Body of pancreas (tissue), 4 donors: ENCODE data around the gene BCL2L12.

Experiments used
- POLR2A ChIP-seq, 3 donors: fragments of 450-650 bp; IDR thresholded peaks; one replicate each; pipeline ENCODE4 v1.6.1; 2016; ENCODE audit warnings: antibody characterized with exemption in 3 of 3, mild to moderate bottlenecking in 2 of 3
- TF ChIP-seq, protein P1 (sequence below), 7 experiments: fragments of 450-650 bp in 4 of 7; fragments of 200-600 bp in 3 of 7; sonication (generic) in 3 of 7; IDR thresholded peaks; one replicate each; pipeline ENCODE4 v1.5.1; 2016 to 2019; ENCODE audit warnings: antibody characterized with exemption in 7 of 7

DNA sequence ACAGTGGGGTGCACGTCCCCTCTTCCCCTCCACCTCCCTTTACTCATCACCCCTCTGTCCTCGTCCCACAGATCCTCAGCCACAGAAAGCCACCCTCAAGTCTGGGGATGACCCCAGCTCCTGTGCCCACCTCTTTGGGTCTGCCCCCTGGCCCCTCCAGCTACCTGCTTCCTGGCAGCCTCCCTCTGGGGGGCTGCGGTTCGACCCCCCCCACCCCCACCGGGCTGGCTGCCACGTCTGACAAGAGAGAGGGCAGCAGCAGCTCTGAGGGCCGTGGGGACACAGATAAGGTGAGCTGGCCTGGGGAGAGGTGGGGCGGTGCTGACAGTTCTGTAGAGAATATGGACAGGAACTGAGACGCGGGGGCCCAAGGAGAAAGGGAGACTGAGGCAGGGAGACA lies 11.2 kb upstream of the BCL2L12 start:
- TF ChIP-seq, protein P1, sequence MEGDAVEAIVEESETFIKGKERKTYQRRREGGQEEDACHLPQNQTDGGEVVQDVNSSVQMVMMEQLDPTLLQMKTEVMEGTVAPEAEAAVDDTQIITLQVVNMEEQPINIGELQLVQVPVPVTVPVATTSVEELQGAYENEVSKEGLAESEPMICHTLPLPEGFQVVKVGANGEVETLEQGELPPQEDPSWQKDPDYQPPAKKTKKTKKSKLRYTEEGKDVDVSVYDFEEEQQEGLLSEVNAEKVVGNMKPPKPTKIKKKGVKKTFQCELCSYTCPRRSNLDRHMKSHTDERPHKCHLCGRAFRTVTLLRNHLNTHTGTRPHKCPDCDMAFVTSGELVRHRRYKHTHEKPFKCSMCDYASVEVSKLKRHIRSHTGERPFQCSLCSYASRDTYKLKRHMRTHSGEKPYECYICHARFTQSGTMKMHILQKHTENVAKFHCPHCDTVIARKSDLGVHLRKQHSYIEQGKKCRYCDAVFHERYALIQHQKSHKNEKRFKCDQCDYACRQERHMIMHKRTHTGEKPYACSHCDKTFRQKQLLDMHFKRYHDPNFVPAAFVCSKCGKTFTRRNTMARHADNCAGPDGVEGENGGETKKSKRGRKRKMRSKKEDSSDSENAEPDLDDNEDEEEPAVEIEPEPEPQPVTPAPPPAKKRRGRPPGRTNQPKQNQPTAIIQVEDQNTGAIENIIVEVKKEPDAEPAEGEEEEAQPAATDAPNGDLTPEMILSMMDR (IDR thresholded peaks at IDR 0.05) = no peak
- no peak for TF ChIP-seq POLR2A (IDR thresholded peaks at IDR 0.05)
